Retinal pigment epithelial cell (primary cell): Measurements from ENCODE around the gene SETD3.
A peak's percentile ranks its signal among the peaks of the same experiment; 100 is the strongest.

Experiments used
- DNase-seq: peaks from one replicate; pipeline ENCODE4 v3.0.0-alpha.2; 2010; ENCODE audit warnings: low read depth
- H3K4me3 ChIP-seq: 2 replicates; pipeline ENCODE4 v1.5.1; 2011; ENCODE audit warnings: mild to moderate bottlenecking, low read length, control low read depth, moderate library complexity
- CTCF ChIP-seq: conservative IDR thresholded peaks from 2 replicates; pipeline ENCODE4 v1.5.1; 2011; ENCODE audit warnings: low read depth, low read length, control low read depth, inconsistent platforms

The SETD3 gene

GRCh38 chr14:99520571-99521081, 40.0 kb upstream of the SETD3 start:
- no peak for DNase-seq
- H3K4me3 ChIP-seq, result no peak overlapping the region
- TF ChIP-seq CTCF, result no peak

GRCh38 chr14:99519931-99520421, 39.3 kb upstream of the SETD3 start:
- no peak overlapping the region for H3K4me3 ChIP-seq
- DNase-seq, result no peak
- TF ChIP-seq CTCF, result no peak

- H3K4me3 ChIP-seq, result no peak overlapping the region
- DNase-seq, result no peak
- TF ChIP-seq CTCF, result no peak
These were observed 38.8 kb upstream of the SETD3 start for GRCh38 chr14:99519347-99519881.

GRCh38 chr14:99518441-99519346, 38.0 kb upstream of the SETD3 start:
- no peak overlapping the region for H3K4me3 ChIP-seq
- peak; percentile 92 for TF ChIP-seq CTCF
- DNase-seq, result no peak

GRCh38 chr14:99517643-99518381, 37.2 kb upstream of the SETD3 start:
- no peak for DNase-seq
- TF ChIP-seq CTCF, result no peak
- no peak overlapping the region for H3K4me3 ChIP-seq

GRCh38 chr14:99516871-99517642, 36.4 kb upstream of the SETD3 start:
- DNase-seq, result no peak
- no peak for TF ChIP-seq CTCF
- H3K4me3 ChIP-seq, result no peak overlapping the region
